K562 (cell line): ENCODE results near the gene TALDO1. TPM values are rescaled to one million over a fixed set of nuclear protein-coding genes. Genes with fewer than 3 reads are reported as not detected.

ENCODE experiments used
- ATF7 ChIP-seq: fragments of 450-650 bp; IDR thresholded peaks from 2 replicates; pipeline ENCODE4 v1.7.1; 2014; ENCODE audit warnings: mild to moderate bottlenecking, moderate library complexity
- HDAC8 ChIP-seq: fragments of 450-650 bp; IDR thresholded peaks from 2 replicates; pipeline ENCODE4 v1.6.1; 2016; ENCODE audit warnings: mild to moderate bottlenecking, missing genetic modification characterization, moderate library complexity, missing compliant biosample characterization
- HNRNPLL ChIP-seq: fragments of 200-400 bp; formaldehyde crosslinking; IDR thresholded peaks from 2 replicates; pipeline ENCODE4 v1.6.1; 2017; ENCODE audit warnings: low read length, low read depth, mild to moderate bottlenecking; ENCODE audit not compliant: poor library complexity, severe bottlenecking
- KHSRP ChIP-seq: fragments of 450-650 bp; IDR thresholded peaks from 2 replicates; pipeline ENCODE4 v1.6.1; 2017
- MAFF ChIP-seq: IDR thresholded peaks from 2 replicates; pipeline ENCODE4 v1.6.1; 2012; ENCODE audit warnings: low read length, improper control_type of control experiment
- MBD2 ChIP-seq: sonication (generic); IDR thresholded peaks from 2 replicates; pipeline ENCODE4 v1.6.1; 2016; ENCODE audit warnings: low read depth, borderline replicate concordance
- NFYB ChIP-seq: IDR thresholded peaks from 2 replicates; pipeline ENCODE4 v1.6.1; 2011; ENCODE audit warnings: mild to moderate bottlenecking, moderate library complexity; ENCODE audit not compliant: insufficient read length; ENCODE audit errors: extremely low read depth
- POLR2G ChIP-seq: fragments of 200-400 bp; formaldehyde crosslinking; IDR thresholded peaks from 2 replicates; pipeline ENCODE4 v1.6.1; 2017; ENCODE audit warnings: low read depth, mild to moderate bottlenecking, antibody characterized with exemption, low read length, moderate library complexity
- PTBP1 ChIP-seq: fragments of 200-400 bp; formaldehyde crosslinking; IDR thresholded peaks from 2 replicates; pipeline ENCODE4 v1.6.1; 2017; ENCODE audit warnings: low read depth, low read length
- SUPT5H ChIP-seq: fragments of 450-650 bp; IDR thresholded peaks from 2 replicates; pipeline ENCODE4 v1.6.1; 2016
- ZNF146 ChIP-seq: IDR thresholded peaks from one replicate; pipeline ENCODE4 v1.6.1; 2018; ENCODE audit warnings: missing compliant biosample characterization; ENCODE audit not compliant: unreplicated experiment
- ZNF699 ChIP-seq: fragments of 250-450 bp; sonication (Bioruptor Pico); IDR thresholded peaks from 2 replicates; pipeline ENCODE4 v1.8.0; 2021; ENCODE audit warnings: mild to moderate bottlenecking, moderate library complexity; ENCODE audit not compliant: insufficient replicate concordance
- polyA plus RNA-seq, 8 experiments: library from polyadenylated mRNA; depleted of rRNA in 4 of 8; stranded (reverse) in 5 of 8; unstranded in 3 of 8; fragments of >200 nt; fragmentation: Nextera tagmentation in 2 of 8; fragmentation: Illumina TruSeq in 1 of 8; extraction: Ambion mirVana in 2 of 8; extraction: Trizol in 1 of 8; gene quantifications; 2 replicates each; pipeline versions ENCODE4 v1.2.1 to v1.2.3, GENCODE V29; 2011 to 2014; ENCODE audit warnings: inconsistent platforms in 1 of 8, missing spikeins in 1 of 8
- total RNA-seq, 7 experiments: library from RNA; depleted of rRNA in 6 of 7; stranded (reverse); fragments of >200 nt in 6 of 7; fragmentation: Illumina TruSeq in 2 of 7; extraction: Trizol in 2 of 7; gene quantifications; 2 replicates each; pipeline versions ENCODE4 v1.2.1 to v1.2.3, GENCODE V29; 2011 to 2021; ENCODE audit warnings: low replicate concordance in 1 of 7
- TF ChIP-seq, protein P1 (sequence below): fragments of 450-650 bp; formaldehyde crosslinking; IDR thresholded peaks from 2 replicates; pipeline ENCODE4 v1.4.0; 2020; ENCODE audit warnings: mild to moderate bottlenecking, mixed read lengths
- TF ChIP-seq, protein P2 (sequence below), 2 experiments: fragments of 450-650 bp; IDR thresholded peaks; 2 replicates each; pipeline ENCODE4 v1.6.1; 2018; ENCODE audit warnings: mild to moderate bottlenecking in 2 of 2, low read depth in 1 of 2; ENCODE audit not compliant: partially characterized antibody in 2 of 2
- TF ChIP-seq, protein P3 (sequence below): fragments of 150-350 bp; IDR thresholded peaks from 2 replicates; pipeline ENCODE4 v1.6.1; 2014; ENCODE audit warnings: low read depth, mild to moderate bottlenecking, low read length, borderline replicate concordance

Gene TALDO1
- total and polyA plus RNA-seq, 9 of the 15 experiments (the other 6 are each of a cell fraction or from before 2014, with no cell fraction given): 260 to 541 (median 441) TPM

DNA sequence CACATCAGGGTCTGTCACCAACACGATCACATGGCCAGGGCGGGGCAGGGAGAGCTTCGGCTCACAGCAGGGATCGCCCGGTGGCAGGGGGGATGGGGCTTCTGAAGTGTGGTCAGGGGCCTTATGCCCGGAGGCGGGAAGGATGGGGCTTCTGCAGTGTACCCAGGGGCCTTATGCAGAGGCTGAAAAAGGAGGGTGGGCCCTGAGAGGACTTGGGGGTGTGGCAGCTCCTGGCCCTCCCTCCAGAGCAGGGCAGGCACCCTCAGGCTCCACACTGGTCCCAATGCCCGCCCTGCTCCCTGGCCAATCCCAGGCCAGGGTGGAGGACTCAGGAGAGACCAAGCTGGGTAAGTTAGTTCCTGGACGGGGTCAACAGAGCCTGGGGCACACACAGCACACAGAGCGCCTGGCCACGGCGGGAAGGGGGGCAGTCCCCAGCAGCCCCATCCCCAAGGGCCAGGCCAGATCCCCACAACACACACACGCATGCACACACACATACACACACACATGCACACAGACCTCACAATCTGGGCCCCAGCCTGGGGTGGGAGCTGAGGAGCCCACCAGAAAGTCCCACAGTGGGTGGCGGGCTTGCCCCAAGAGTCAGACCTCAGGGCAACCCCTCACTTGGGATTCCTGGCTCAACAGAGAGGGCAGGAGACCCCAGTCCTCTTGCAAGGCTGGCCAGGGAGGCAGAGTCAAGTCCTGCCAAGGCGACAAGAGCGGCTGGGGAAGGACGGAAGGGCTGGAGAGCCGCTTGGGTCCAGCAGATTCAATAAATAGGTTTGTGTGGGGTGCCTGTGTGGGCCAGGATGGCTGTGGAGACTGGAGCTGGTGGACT, 43.7 kb downstream of the TALDO1 start (continued):
- TF ChIP-seq, protein P1, sequence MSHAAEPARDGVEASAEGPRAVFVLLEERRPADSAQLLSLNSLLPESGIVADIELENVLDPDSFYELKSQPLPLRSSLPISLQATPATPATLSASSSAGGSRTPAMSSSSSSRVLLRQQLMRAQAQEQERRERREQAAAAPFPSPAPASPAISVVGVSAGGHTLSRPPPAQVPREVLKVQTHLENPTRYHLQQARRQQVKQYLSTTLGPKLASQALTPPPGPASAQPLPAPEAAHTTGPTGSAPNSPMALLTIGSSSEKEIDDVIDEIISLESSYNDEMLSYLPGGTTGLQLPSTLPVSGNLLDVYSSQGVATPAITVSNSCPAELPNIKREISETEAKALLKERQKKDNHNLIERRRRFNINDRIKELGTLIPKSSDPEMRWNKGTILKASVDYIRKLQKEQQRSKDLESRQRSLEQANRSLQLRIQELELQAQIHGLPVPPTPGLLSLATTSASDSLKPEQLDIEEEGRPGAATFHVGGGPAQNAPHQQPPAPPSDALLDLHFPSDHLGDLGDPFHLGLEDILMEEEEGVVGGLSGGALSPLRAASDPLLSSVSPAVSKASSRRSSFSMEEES: no peak
- TF ChIP-seq HNRNPLL: no peak
- no peak for TF ChIP-seq HDAC8 (tag)
- TF ChIP-seq SUPT5H: 0 out of 2 replicates have a peak, but pooled peaks have one; percentile 45
- TF ChIP-seq MBD2: no peak
- TF ChIP-seq, protein P2, sequence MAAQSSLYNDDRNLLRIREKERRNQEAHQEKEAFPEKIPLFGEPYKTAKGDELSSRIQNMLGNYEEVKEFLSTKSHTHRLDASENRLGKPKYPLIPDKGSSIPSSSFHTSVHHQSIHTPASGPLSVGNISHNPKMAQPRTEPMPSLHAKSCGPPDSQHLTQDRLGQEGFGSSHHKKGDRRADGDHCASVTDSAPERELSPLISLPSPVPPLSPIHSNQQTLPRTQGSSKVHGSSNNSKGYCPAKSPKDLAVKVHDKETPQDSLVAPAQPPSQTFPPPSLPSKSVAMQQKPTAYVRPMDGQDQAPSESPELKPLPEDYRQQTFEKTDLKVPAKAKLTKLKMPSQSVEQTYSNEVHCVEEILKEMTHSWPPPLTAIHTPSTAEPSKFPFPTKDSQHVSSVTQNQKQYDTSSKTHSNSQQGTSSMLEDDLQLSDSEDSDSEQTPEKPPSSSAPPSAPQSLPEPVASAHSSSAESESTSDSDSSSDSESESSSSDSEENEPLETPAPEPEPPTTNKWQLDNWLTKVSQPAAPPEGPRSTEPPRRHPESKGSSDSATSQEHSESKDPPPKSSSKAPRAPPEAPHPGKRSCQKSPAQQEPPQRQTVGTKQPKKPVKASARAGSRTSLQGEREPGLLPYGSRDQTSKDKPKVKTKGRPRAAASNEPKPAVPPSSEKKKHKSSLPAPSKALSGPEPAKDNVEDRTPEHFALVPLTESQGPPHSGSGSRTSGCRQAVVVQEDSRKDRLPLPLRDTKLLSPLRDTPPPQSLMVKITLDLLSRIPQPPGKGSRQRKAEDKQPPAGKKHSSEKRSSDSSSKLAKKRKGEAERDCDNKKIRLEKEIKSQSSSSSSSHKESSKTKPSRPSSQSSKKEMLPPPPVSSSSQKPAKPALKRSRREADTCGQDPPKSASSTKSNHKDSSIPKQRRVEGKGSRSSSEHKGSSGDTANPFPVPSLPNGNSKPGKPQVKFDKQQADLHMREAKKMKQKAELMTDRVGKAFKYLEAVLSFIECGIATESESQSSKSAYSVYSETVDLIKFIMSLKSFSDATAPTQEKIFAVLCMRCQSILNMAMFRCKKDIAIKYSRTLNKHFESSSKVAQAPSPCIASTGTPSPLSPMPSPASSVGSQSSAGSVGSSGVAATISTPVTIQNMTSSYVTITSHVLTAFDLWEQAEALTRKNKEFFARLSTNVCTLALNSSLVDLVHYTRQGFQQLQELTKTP (IDR thresholded peaks at IDR 0.05; ENCODE audit: low read depth in 1 of 2, partially characterized antibody in 2 of 2): no peak
- peak; percentile 69 for TF ChIP-seq POLR2G
- no peak for TF ChIP-seq ZNF699 (CRISPR knock-in tag)
- TF ChIP-seq, protein P3, sequence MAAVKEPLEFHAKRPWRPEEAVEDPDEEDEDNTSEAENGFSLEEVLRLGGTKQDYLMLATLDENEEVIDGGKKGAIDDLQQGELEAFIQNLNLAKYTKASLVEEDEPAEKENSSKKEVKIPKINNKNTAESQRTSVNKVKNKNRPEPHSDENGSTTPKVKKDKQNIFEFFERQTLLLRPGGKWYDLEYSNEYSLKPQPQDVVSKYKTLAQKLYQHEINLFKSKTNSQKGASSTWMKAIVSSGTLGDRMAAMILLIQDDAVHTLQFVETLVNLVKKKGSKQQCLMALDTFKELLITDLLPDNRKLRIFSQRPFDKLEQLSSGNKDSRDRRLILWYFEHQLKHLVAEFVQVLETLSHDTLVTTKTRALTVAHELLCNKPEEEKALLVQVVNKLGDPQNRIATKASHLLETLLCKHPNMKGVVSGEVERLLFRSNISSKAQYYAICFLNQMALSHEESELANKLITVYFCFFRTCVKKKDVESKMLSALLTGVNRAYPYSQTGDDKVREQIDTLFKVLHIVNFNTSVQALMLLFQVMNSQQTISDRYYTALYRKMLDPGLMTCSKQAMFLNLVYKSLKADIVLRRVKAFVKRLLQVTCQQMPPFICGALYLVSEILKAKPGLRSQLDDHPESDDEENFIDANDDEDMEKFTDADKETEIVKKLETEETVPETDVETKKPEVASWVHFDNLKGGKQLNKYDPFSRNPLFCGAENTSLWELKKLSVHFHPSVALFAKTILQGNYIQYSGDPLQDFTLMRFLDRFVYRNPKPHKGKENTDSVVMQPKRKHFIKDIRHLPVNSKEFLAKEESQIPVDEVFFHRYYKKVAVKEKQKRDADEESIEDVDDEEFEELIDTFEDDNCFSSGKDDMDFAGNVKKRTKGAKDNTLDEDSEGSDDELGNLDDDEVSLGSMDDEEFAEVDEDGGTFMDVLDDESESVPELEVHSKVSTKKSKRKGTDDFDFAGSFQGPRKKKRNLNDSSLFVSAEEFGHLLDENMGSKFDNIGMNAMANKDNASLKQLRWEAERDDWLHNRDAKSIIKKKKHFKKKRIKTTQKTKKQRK: no peak
- TF ChIP-seq MAFF: no peak
- no peak for TF ChIP-seq NFYB
- TF ChIP-seq KHSRP: no peak
- TF ChIP-seq ZNF146 (CRISPR knock-in tag): no peak
- no peak for TF ChIP-seq PTBP1
- no peak for TF ChIP-seq ATF7
